ENCODE data around the gene TFDP2. TPM values are rescaled to one million over a fixed set of nuclear protein-coding genes. Genes with fewer than 3 reads are reported as not detected.

The TFDP2 gene
- total and polyA plus RNA-seq, 2 of the 8 experiments (the other 6 are each of a cell fraction or from before 2014, with no cell fraction given): 41.1 to 119 TPM

DNA sequence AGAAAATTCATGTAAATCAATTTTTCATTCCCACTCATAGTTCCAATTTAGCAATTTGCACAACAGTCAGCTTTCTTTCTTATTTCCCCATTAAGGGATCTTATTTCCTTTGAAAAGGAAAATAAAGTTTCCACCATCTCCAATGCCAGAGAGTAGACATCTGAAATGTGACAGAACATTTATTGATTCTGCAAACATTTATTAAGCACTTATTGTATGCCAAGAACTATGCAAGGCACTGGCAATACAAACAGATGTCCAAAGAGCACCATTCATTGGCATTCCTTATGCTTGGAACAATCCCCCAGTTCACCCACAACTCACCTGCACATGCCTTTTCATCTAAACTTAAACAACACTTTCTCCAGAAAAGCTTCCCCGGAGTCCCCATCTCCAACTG, 2.5 kb upstream of the TFDP2 start:
- DNase-seq (ENCODE audit: low read depth in 1 of 2, low spot score in 2 of 2): no peak
- H2BK120ac ChIP-seq (replicated peaks; ENCODE audit: low read depth, low read length): no peak overlapping the region
- H3K27me3 ChIP-seq (replicated peaks in 1 of 4; ENCODE audit: control insufficient read depth in 3 of 4, extremely low read depth in 1 of 4, insufficient read depth in 3 of 4, low read length in 3 of 4): no peaks in the 10 kb centered on the region; a peak in 1 of 7 replicates
- no peak overlapping the region for H2BK5ac ChIP-seq (ENCODE audit: low read depth, low read length)
- FAIRE-seq: no peak
- H4K20me1 ChIP-seq (replicated peaks in 1 of 2; ENCODE audit: control insufficient read depth in 1 of 2, insufficient read depth in 2 of 2, low read length in 2 of 2): no peaks in the 10 kb centered on the region
- H2AFZ ChIP-seq (ENCODE audit: low read length): no peak overlapping the region
- H3K14ac ChIP-seq (ENCODE audit: insufficient read length): no peak overlapping the region
- no peak overlapping the region for H3K4ac ChIP-seq (replicated peaks; ENCODE audit: insufficient read length, low read depth, low read length)
- ChIA-PET CTCF (ENCODE audit: partially characterized antibody) (interaction anchor here (0.5 to 2.5 kb wide), 8 partner anchors 10 to 175 kb away, joined by 3 to 17 read pairs (median 4); no protein-coding TSS in a partner anchor), POLR2A (ENCODE audit: partially characterized antibody) (no interaction called here)
- H3K23me2 ChIP-seq (ENCODE audit: low read depth, low read length): peaks cover 5% of the 10 kb centered on the region; the same call in 1 of the 2 replicates
- 0 out of 4 replicates have a peak, but pooled peaks cover 0 to 2% of the 10 kb centered on the region in 2 experiments for H3K79me2 ChIP-seq (ENCODE audit: control insufficient read depth in 1 of 2, insufficient read depth in 2 of 2, low read length in 2 of 2)
- H3K79me1 ChIP-seq (ENCODE audit: low read depth, low read length): no peaks in the 10 kb centered on the region
- H3K18ac ChIP-seq (ENCODE audit: extremely low read depth, low read length): no peak overlapping the region
- no peak overlapping the region for H3K4me3 ChIP-seq (ENCODE audit: extremely low read depth in 1 of 4, insufficient read depth in 2 of 4, low read depth in 3 of 4, low read length in 4 of 4)
- 80% methylated on average over 1 of the region's 1 CpG; no CpG with 5 or more reads in 1 of the 2 experiments for WGBS, 2 experiments (ENCODE audit: extremely low coverage in 1 of 2, insufficient coverage in 1 of 2, insufficient read length in 1 of 2, insufficient replicate concordance in 2 of 2, low coverage in 1 of 2, low lambda C conversion rate in 2 of 2, missing lambda C conversion rate in 1 of 2)
- H4K91ac ChIP-seq (replicated peaks; ENCODE audit: insufficient read length, low read length): no peak overlapping the region
- no peak overlapping the region for H3K4me2 ChIP-seq (ENCODE audit: insufficient read depth in 1 of 2, low read depth in 2 of 2, low read length in 2 of 2)
- no peak overlapping the region for H2BK15ac ChIP-seq (ENCODE audit: low read length)
- H2AK5ac ChIP-seq (ENCODE audit: low read depth, low read length): no peak overlapping the region
- H3K56ac ChIP-seq (replicated peaks; ENCODE audit: insufficient read length, low read depth, low read length): no peak overlapping the region
- H2BK12ac ChIP-seq (ENCODE audit: low read depth, low read length): no peak overlapping the region
- no peak overlapping the region for H3K27ac ChIP-seq (ENCODE audit: low read depth, low read length)
- no peak overlapping the region for H4K8ac ChIP-seq (ENCODE audit: extremely low read depth, insufficient read depth, low read length)
- H3K36me3 ChIP-seq (ENCODE audit: control insufficient read depth in 2 of 4, insufficient read depth in 4 of 4, low read length in 3 of 4): no peaks in the 10 kb centered on the region
- peaks cover 0 to 2% (median 1%) of the 10 kb centered on the region in 4 experiments; a peak in 3 of 7 replicates for H3K4me1 ChIP-seq (replicated peaks in 1 of 4; ENCODE audit: control insufficient read depth in 3 of 4, insufficient read depth in 4 of 4, low read length in 3 of 4)
- H4K5ac ChIP-seq (ENCODE audit: insufficient read length, low read depth, low read length): no peak overlapping the region
- no peak overlapping the region for H3K9ac ChIP-seq (replicated peaks in 1 of 4; ENCODE audit: extremely low read depth in 1 of 4, low read depth in 3 of 4, low read length in 3 of 4)
- H3K23ac ChIP-seq (ENCODE audit: insufficient read length): no peak overlapping the region
- H3K9me3 ChIP-seq (ENCODE audit: insufficient read depth in 2 of 2, low read depth in 1 of 2, low read length in 1 of 2): no peaks in the 10 kb centered on the region
- no peak overlapping the region for H2BK20ac ChIP-seq (ENCODE audit: low read length)
- TF ChIP-seq KDM1A (IDR thresholded peaks at IDR 0.05; ENCODE audit: borderline replicate concordance, low read length) (no peak), TEAD4 (IDR thresholded peaks at IDR 0.05; ENCODE audit: low read depth, low read length) (no peak), TAF1 (IDR thresholded peaks at IDR 0.05; ENCODE audit: low read depth, low read length) (no peak), TCF12 (IDR thresholded peaks at IDR 0.05; ENCODE audit: low read depth, low read length) (no peak), GTF2F1 (IDR thresholded peaks at IDR 0.05; ENCODE audit: borderline replicate concordance, low read depth, low read length) (no peak), FOSL1 (IDR thresholded peaks at IDR 0.05; ENCODE audit: insufficient read depth, low read depth, low read length) (no peak), RAD21 (IDR thresholded peaks at IDR 0.05 in 1 of 2, conservative IDR thresholded peaks at IDR 0.05 in 1 of 2; ENCODE audit: low read depth in 2 of 2, low read length in 2 of 2) (no peak), GABPA (IDR thresholded peaks at IDR 0.05; ENCODE audit: borderline replicate concordance, insufficient read depth, low read length) (no peak), SRF (IDR thresholded peaks at IDR 0.05; ENCODE audit: low read depth, low read length) (no peak), KDM5A (IDR thresholded peaks at IDR 0.05; ENCODE audit: low read length) (no peak), ASH2L (IDR thresholded peaks at IDR 0.05; ENCODE audit: low read length) (no peak)
- TF ChIP-seq, protein P1, sequence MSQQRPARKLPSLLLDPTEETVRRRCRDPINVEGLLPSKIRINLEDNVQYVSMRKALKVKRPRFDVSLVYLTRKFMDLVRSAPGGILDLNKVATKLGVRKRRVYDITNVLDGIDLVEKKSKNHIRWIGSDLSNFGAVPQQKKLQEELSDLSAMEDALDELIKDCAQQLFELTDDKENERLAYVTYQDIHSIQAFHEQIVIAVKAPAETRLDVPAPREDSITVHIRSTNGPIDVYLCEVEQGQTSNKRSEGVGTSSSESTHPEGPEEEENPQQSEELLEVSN (IDR thresholded peaks at IDR 0.05): no peak
- TF ChIP-seq, protein P2, sequence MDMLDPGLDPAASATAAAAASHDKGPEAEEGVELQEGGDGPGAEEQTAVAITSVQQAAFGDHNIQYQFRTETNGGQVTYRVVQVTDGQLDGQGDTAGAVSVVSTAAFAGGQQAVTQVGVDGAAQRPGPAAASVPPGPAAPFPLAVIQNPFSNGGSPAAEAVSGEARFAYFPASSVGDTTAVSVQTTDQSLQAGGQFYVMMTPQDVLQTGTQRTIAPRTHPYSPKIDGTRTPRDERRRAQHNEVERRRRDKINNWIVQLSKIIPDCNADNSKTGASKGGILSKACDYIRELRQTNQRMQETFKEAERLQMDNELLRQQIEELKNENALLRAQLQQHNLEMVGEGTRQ (IDR thresholded peaks at IDR 0.05; ENCODE audit: low read length): no peak

Measured in H1 (cell line).